ENCODE data around the gene ZBTB20.

GRCh38 chr3:114880078-114880477 is 267.0 kb downstream of the ZBTB20 start:
- TF ChIP-seq TOX (CRISPR knock-in tag; IDR thresholded peaks at IDR 0.05; ENCODE audit: borderline replicate concordance) (no peak), ZFP3 (CRISPR knock-in tag; IDR thresholded peaks at IDR 0.05) (no peak), ZFP30 (CRISPR knock-in tag; IDR thresholded peaks at IDR 0.05) (no peak), ZNF8 (CRISPR knock-in tag; IDR thresholded peaks at IDR 0.05) (no peak), BACH2 (CRISPR knock-in tag; IDR thresholded peaks at IDR 0.05; ENCODE audit: borderline replicate concordance) (no peak), SNAI2 (CRISPR knock-in tag; IDR thresholded peaks at IDR 0.05) (no peak), PPARA (CRISPR knock-in tag; IDR thresholded peaks at IDR 0.05; ENCODE audit: borderline replicate concordance) (no peak)

Data from SK-N-SH treated with all-trans-retinoic acid at 6 μM for 48 hours (cell line).